Activated T-helper 1 cell treated with anti-CD3 and anti-CD28 coated beads, Interleukin-12 subunit alpha, Interleukin-12 subunit beta, Interleukin-2, Interleukin-4 antibody, amounts not matched to agents 30 ng/mL and 10 ng/mL and 1 ng/mL, durations not matched to agents 14 hours and 24 hours and 36 hours (primary cell): ENCODE data around the gene BSN. TPM values are rescaled to one million over a fixed set of nuclear protein-coding genes. Genes with fewer than 3 reads are reported as not detected.

Source experiments
- DNase-seq: peaks from one replicate; pipeline ENCODE4 v3.0.0; 2021; ENCODE audit warnings: low spot score
- H3K27ac Mint-ChIP-seq: one replicate; pipeline ENCODE4 v1.8.0; 2021; ENCODE audit warnings: mild to moderate bottlenecking, mixed read lengths
- H3K27me3 Mint-ChIP-seq: one replicate; pipeline ENCODE4 v1.8.0; 2022; ENCODE audit warnings: mild to moderate bottlenecking, moderate library complexity, mixed read lengths; ENCODE audit not compliant: insufficient read depth
- H3K36me3 Mint-ChIP-seq: one replicate; pipeline ENCODE4 v1.8.0; 2021; ENCODE audit warnings: low read depth, mixed read lengths
- H3K4me1 Mint-ChIP-seq: one replicate; pipeline ENCODE4 v1.8.0; 2021; ENCODE audit warnings: low read depth, mixed read lengths
- H3K4me3 Mint-ChIP-seq: one replicate; pipeline ENCODE4 v1.8.0; 2021; ENCODE audit warnings: mild to moderate bottlenecking, moderate library complexity, mixed read lengths
- H3K9me3 Mint-ChIP-seq: one replicate; pipeline ENCODE4 v1.8.0; 2021; ENCODE audit warnings: mixed read lengths
- intact Hi-C: fragments of 100-400 bp; cut with micrococcal nuclease; formaldehyde crosslinking; loops from one replicate; pipeline ENCODE4 v1.15.1; 2024
- total RNA-seq: library from RNA; stranded (reverse); gene quantifications from 2 replicates; pipeline ENCODE4 v1.2.3, GENCODE V29; 2022

The BSN gene
- total RNA-seq, 1 donor from 2014 or later: 0.13 TPM

DNA sequence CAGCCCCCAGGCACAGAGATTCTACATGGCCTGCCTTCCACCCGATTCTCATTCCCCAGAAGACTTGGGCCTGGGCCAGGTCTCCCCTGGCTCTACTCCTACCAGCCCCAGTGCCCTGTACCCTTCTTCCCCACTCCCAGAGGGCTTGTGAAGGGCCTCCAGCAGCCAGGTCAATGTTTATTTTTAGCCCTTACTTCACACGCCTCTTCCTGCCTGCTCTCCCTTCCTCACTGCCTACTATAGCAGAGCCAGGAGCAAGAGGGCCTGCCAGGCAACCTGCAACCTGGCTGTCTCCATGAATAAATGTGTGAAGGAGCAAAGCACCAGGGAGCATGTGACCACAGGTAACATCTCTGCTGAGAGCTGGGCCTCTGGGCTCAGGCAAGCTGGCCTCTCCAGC lies 93.5 kb downstream of the BSN start:
- no peaks in the 10 kb centered on the region for H3K9me3 Mint-ChIP-seq
- H3K4me1 Mint-ChIP-seq: no peaks in the 10 kb centered on the region
- no peak for DNase-seq
- intact Hi-C loops: no loop called here
- no peaks in the 10 kb centered on the region for H3K36me3 Mint-ChIP-seq
- H3K27me3 Mint-ChIP-seq: no peaks in the 10 kb centered on the region
- no peak overlapping the region for H3K27ac Mint-ChIP-seq
- no peak overlapping the region for H3K4me3 Mint-ChIP-seq

DNA sequence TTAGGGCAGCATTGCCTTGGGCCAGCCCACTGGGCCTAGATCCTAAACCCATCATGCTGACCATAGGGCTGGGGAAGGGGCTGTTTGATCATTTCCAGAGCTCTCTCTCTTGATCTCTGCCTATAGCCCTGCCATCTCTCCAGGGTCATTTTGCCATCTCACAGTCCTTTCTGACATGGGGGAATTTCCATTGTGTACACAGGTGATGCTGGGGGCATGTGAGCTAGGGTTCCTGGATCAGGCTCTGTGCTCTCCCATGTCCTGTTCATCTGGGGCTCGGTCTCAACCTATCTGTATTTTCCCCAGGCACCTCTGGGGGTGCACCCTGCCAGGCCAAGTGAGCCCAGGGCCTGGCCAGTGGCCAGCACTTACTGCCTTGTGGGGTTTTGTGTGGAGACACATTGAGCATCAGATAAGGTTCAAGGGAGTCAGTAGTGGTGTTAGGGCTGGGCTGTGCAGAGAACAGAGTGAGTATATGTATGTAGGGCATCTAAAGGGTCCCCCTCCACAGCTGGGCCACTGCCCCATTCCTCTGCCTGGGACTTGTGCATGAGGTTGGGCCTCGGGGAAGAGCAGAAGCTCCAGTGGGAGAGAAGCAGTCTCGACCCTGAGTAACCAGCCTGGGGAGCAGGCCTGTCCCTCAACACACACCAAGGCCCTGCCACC lies 94.2 kb downstream of the BSN start:
- intact Hi-C loops: no loop called here
- no peak for DNase-seq
- Mint-ChIP-seq H3K27me3 (no peaks in the 10 kb centered on the region), H3K36me3 (no peaks in the 10 kb centered on the region), H3K4me1 (no peaks in the 10 kb centered on the region), H3K27ac (no peak overlapping the region), H3K9me3 (no peaks in the 10 kb centered on the region), H3K4me3 (no peak overlapping the region)

DNA sequence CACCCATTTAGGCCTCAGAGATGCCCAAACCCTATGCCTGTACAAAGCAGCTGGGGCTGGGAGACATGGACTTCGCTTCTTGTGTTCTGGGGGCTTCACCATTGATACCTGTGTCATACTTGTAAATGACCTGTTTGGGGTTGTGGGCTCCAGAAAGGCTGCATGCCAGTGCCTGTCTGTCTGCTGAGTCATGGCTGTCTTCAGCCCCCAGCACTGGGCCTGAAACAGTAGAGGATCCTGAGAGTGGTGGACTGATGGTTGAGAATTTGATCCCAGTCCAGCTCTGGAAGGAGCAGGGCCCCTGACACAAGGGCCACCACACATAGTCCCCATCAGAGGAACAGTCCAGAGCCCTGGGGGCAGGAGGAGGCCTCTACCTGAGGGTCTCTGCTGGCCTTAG lies 95.3 kb downstream of the BSN start:
- no peaks in the 10 kb centered on the region for H3K4me1 Mint-ChIP-seq
- no peaks in the 10 kb centered on the region for H3K36me3 Mint-ChIP-seq
- peaks cover 1% of the 10 kb centered on the region for H3K27me3 Mint-ChIP-seq
- H3K27ac Mint-ChIP-seq: no peak overlapping the region
- DNase-seq: no peak
- H3K4me3 Mint-ChIP-seq: no peak overlapping the region
- no peaks in the 10 kb centered on the region for H3K9me3 Mint-ChIP-seq
- intact Hi-C loops: no loop called here

DNA sequence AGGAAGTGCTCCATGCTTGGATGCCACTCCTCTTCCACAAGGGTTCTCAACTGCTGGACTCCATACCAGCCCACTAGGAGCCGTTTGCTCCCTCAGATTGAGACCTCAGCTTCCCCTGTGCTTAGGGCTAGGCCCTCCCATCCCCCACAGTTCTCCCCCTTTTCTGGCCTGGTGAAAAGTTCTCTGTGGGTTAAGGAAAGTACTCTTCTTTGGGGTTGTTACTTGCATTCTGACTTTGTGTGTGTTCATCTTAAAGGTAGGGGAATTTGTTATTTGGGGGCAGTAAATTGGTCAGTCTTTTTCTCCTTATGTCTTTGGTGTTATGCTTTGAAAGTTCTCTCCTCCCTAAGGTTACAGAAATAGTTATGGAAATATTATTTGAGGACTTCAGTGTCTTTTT lies 95.9 kb downstream of the BSN start:
- Mint-ChIP-seq H3K9me3 (no peaks in the 10 kb centered on the region), H3K4me3 (no peak overlapping the region), H3K4me1 (no peaks in the 10 kb centered on the region), H3K36me3 (no peaks in the 10 kb centered on the region), H3K27ac (no peak overlapping the region), H3K27me3 (peaks cover 1% of the 10 kb centered on the region)
- DNase-seq: no peak
- intact Hi-C loops: no loop called here

DNA sequence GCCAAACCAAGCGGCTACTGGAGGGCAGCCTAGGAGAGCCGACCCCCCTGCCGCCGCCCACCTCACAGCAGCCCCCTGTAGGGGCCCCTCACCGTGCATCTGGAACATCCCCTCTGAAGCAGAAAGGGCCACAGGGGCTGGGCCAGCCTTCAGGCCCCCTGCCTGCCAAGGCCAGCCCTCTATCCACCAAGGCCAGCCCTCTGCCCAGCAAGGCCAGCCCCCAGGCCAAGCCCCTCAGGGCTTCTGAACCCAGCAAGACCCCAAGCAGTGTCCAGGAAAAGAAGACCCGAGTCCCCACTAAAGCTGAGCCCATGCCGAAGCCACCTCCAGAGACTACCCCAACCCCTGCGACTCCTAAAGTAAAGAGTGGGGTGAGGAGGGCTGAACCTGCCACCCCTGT lies 96.4 kb downstream of the BSN start:
- no peak for DNase-seq
- Mint-ChIP-seq H3K27me3 (peaks cover 1% of the 10 kb centered on the region), H3K36me3 (no peaks in the 10 kb centered on the region), H3K4me1 (no peaks in the 10 kb centered on the region), H3K9me3 (no peaks in the 10 kb centered on the region), H3K27ac (no peak overlapping the region), H3K4me3 (no peak overlapping the region)
- intact Hi-C loops: no loop called here

DNA sequence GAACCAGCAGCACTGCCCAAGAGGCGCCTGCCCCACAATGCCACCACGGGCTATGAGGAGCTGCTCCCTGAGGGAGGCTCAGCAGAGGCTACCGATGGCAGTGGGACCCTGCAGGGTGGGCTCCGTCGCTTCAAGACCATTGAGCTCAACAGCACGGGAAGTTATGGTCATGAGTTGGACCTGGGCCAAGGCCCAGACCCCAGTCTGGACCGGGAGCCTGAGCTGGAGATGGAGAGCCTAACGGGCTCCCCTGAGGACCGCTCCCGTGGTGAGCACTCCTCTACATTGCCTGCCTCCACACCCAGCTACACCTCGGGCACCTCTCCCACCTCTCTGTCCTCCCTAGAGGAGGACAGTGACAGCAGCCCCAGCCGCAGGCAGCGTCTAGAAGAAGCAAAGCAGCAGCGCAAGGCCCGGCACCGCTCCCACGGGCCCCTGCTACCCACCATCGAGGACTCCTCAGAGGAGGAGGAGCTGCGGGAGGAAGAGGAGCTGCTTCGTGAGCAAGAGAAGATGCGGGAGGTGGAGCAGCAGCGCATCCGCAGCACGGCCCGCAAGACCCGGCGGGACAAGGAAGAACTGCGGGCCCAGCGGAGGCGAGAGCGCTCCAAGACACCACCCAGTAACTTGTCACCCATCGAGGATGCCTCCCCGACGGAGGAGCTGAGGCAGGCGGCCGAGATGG lies 98.1 kb downstream of the BSN start:
- H3K27ac Mint-ChIP-seq: no peak overlapping the region
- H3K36me3 Mint-ChIP-seq: no peaks in the 10 kb centered on the region
- H3K4me3 Mint-ChIP-seq: no peak overlapping the region
- H3K9me3 Mint-ChIP-seq: no peaks in the 10 kb centered on the region
- DNase-seq: no peak
- H3K4me1 Mint-ChIP-seq: no peaks in the 10 kb centered on the region
- intact Hi-C loops: no loop called here
- H3K27me3 Mint-ChIP-seq: peaks cover 1% of the 10 kb centered on the region

DNA sequence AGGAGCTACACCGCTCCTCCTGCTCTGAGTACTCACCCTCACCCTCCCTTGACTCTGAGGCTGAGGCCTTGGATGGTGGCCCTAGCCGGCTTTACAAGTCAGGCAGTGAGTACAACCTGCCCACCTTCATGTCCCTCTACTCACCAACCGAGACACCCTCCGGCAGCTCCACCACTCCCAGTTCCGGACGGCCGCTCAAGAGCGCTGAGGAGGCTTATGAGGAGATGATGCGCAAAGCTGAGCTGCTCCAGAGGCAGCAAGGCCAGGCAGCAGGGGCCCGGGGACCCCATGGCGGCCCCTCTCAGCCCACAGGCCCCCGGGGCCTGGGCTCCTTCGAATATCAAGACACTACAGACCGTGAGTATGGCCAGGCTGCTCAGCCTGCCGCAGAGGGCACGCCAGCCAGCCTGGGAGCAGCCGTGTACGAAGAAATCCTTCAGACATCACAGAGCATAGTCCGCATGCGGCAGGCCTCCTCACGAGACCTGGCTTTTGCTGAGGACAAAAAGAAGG lies 98.7 kb downstream of the BSN start:
- H3K9me3 Mint-ChIP-seq: no peaks in the 10 kb centered on the region
- no peak overlapping the region for H3K27ac Mint-ChIP-seq
- intact Hi-C loops: no loop called here
- DNase-seq: no peak
- no peak overlapping the region for H3K4me3 Mint-ChIP-seq
- no peaks in the 10 kb centered on the region for H3K4me1 Mint-ChIP-seq
- no peaks in the 10 kb centered on the region for H3K36me3 Mint-ChIP-seq
- peaks cover 1% of the 10 kb centered on the region for H3K27me3 Mint-ChIP-seq

DNA sequence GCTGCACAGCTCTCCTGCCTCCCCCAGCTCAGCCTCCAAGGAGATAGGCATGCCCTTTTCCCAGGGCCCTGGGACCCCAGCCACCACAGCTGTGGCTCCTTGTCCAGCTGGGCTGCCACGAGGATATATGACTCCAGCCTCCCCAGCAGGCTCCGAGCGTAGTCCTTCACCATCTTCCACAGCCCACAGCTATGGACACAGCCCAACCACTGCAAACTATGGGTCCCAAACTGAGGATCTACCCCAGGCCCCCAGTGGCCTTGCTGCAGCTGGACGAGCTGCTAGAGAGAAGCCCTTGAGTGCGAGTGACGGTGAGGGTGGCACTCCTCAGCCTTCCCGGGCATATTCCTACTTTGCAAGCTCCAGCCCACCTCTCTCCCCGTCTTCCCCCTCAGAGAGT lies 99.3 kb downstream of the BSN start:
- no peak for DNase-seq
- Mint-ChIP-seq H3K36me3 (no peaks in the 10 kb centered on the region), H3K4me3 (no peak overlapping the region), H3K9me3 (no peaks in the 10 kb centered on the region), H3K27ac (no peak overlapping the region), H3K27me3 (peaks cover 1% of the 10 kb centered on the region), H3K4me1 (no peaks in the 10 kb centered on the region)
- intact Hi-C loops: no loop called here

DNA sequence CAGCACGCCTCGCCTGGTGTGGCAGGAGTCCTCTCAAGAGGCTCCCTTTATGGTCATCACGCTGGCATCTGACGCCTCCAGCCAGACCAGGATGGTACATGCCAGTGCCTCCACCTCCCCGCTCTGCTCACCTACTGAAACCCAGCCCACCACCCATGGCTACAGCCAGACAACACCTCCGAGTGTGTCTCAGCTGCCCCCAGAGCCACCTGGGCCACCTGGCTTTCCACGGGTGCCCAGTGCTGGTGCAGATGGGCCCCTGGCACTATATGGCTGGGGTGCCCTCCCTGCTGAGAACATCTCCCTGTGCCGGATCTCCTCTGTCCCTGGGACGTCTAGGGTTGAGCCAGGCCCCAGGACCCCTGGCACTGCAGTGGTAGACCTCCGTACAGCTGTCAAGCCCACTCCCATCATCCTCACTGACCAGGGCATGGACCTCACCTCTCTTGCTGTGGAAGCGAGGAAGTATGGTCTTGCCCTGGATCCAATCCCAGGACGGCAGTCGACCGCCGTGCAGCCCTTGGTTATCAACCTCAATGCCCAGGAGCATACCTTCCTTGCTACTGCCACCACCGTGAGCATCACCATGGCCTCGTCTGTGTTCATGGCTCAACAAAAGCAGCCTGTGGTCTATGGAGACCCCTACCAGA lies 100.0 kb downstream of the BSN start:
- Mint-ChIP-seq H3K4me3 (no peak overlapping the region), H3K36me3 (no peaks in the 10 kb centered on the region), H3K9me3 (no peaks in the 10 kb centered on the region), H3K4me1 (no peaks in the 10 kb centered on the region), H3K27ac (no peak overlapping the region), H3K27me3 (peaks cover 1% of the 10 kb centered on the region)
- intact Hi-C loops: no loop called here
- no peak for DNase-seq

DNA sequence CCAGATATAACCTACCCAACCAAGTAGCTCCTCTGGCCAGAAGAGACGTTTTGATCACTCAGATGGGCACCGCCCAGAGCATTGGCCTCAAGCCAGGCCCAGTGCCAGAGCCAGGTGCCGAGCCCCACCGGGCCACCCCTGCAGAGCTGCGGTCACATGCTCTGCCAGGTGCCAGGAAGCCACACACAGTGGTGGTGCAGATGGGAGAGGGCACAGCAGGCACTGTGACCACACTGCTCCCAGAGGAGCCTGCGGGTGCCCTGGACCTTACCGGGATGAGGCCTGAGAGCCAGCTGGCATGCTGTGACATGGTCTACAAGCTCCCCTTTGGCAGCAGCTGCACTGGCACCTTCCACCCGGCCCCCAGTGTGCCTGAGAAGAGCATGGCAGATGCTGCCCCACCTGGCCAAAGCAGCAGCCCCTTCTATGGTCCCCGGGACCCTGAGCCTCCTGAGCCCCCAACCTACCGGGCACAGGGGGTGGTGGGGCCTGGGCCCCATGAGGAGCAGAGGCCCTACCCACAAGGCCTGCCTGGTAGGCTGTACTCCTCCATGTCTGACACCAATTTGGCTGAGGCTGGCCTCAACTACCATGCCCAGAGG lies 100.8 kb downstream of the BSN start:
- H3K27ac Mint-ChIP-seq: no peak overlapping the region
- no peak overlapping the region for H3K4me3 Mint-ChIP-seq
- peaks cover 1% of the 10 kb centered on the region for H3K27me3 Mint-ChIP-seq
- H3K4me1 Mint-ChIP-seq: no peaks in the 10 kb centered on the region
- H3K9me3 Mint-ChIP-seq: no peaks in the 10 kb centered on the region
- DNase-seq: no peak
- intact Hi-C loops: no loop called here
- H3K36me3 Mint-ChIP-seq: no peaks in the 10 kb centered on the region

DNA sequence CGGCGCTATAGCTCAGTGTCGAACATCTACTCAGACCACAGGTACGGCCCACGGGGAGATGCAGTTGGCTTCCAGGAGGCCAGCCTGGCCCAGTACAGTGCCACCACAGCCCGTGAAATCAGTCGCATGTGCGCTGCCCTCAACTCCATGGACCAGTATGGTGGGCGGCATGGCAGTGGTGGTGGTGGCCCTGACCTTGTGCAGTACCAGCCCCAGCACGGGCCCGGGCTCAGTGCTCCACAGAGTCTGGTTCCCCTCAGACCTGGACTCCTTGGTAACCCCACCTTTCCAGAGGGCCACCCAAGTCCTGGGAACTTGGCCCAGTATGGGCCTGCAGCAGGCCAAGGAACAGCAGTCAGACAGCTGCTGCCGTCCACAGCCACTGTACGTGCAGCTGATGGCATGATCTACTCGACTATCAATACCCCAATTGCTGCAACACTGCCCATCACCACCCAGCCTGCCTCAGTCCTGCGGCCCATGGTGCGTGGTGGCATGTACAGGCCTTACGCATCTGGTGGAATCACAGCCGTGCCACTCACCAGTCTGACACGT lies 101.5 kb downstream of the BSN start:
- H3K36me3 Mint-ChIP-seq: no peaks in the 10 kb centered on the region
- intact Hi-C loops: no loop called here
- no peak overlapping the region for H3K27ac Mint-ChIP-seq
- no peak for DNase-seq
- H3K4me3 Mint-ChIP-seq: no peak overlapping the region
- no peaks in the 10 kb centered on the region for H3K4me1 Mint-ChIP-seq
- peaks cover 1% of the 10 kb centered on the region for H3K27me3 Mint-ChIP-seq
- no peaks in the 10 kb centered on the region for H3K9me3 Mint-ChIP-seq

DNA sequence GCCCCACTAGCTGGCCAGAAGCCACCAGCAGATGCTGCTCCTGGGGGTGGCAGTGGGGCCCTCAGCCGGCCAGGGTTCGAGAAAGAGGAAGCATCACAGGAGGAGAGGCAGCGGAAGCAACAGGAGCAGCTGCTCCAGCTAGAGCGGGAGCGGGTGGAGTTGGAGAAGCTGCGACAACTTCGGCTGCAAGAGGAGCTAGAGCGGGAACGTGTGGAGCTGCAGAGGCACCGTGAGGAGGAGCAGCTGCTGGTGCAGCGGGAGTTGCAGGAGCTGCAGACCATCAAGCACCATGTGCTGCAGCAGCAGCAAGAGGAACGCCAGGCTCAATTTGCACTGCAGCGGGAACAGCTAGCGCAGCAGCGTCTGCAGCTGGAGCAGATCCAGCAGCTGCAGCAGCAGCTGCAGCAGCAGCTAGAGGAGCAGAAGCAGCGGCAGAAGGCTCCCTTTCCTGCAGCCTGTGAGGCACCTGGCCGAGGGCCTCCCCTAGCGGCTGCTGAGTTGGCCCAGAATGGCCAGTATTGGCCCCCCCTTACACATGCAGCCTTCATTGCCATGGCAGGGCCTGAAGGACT lies 102.3 kb downstream of the BSN start:
- no peaks in the 10 kb centered on the region for H3K36me3 Mint-ChIP-seq
- H3K27ac Mint-ChIP-seq: no peak overlapping the region
- H3K9me3 Mint-ChIP-seq: no peaks in the 10 kb centered on the region
- intact Hi-C loops: no loop called here
- H3K4me1 Mint-ChIP-seq: no peaks in the 10 kb centered on the region
- H3K27me3 Mint-ChIP-seq: peaks cover 1% of the 10 kb centered on the region
- DNase-seq: no peak
- no peak overlapping the region for H3K4me3 Mint-ChIP-seq
